NB4 (cell line): ENCODE results near the gene IGF1.
A peak's percentile ranks its signal among the peaks of the same experiment; 100 is the strongest.

Source experiments
- POLR2A ChIP-seq: IDR thresholded peaks from 2 replicates; pipeline ENCODE4 v1.6.1; 2011; ENCODE audit warnings: mild to moderate bottlenecking; ENCODE audit not compliant: insufficient read length; ENCODE audit errors: extremely low read depth
- TF ChIP-seq, protein P1 (sequence below): IDR thresholded peaks from one replicate; pipeline ENCODE4 v1.5.1; 2012; ENCODE audit warnings: low read depth, low read length
- TF ChIP-seq, protein P2 (sequence below): IDR thresholded peaks from 2 replicates; pipeline ENCODE4 v1.6.1; 2011; ENCODE audit warnings: low read depth, low read length

DNA sequence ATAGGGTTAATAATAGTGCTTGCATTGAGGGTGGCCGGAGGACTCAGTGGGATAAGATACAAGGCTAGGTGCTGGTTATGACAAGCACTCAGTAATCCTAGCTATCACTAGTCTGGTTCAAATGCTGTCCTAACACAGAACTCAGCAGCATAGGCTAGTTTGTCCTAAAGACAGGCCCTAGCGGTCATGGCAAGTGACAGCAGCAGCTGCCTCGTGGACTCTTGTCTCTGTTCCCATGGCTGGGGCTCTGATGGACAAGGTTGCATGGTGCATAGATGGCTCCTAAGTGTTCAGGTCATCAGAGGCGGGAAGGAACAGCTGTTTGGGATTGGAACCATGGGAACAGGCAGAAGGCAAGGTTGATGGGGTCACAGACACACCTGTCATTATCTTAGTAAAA lies 42.4 kb upstream of the IGF1 start:
- TF ChIP-seq, protein P1, sequence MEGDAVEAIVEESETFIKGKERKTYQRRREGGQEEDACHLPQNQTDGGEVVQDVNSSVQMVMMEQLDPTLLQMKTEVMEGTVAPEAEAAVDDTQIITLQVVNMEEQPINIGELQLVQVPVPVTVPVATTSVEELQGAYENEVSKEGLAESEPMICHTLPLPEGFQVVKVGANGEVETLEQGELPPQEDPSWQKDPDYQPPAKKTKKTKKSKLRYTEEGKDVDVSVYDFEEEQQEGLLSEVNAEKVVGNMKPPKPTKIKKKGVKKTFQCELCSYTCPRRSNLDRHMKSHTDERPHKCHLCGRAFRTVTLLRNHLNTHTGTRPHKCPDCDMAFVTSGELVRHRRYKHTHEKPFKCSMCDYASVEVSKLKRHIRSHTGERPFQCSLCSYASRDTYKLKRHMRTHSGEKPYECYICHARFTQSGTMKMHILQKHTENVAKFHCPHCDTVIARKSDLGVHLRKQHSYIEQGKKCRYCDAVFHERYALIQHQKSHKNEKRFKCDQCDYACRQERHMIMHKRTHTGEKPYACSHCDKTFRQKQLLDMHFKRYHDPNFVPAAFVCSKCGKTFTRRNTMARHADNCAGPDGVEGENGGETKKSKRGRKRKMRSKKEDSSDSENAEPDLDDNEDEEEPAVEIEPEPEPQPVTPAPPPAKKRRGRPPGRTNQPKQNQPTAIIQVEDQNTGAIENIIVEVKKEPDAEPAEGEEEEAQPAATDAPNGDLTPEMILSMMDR = peak; percentile 23
- TF ChIP-seq POLR2A = no peak
- TF ChIP-seq, protein P2, sequence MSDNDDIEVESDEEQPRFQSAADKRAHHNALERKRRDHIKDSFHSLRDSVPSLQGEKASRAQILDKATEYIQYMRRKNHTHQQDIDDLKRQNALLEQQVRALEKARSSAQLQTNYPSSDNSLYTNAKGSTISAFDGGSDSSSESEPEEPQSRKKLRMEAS = no peak
